ENCODE measurements around the gene HPCAL1.
A peak's percentile ranks its signal among the peaks of the same experiment; 100 is the strongest.

Gene HPCAL1

GRCh38 chr2:10393640-10393982 is 90.9 kb downstream of the HPCAL1 start:
- no peak for DNase-seq

GRCh38 chr2:10395893-10396292 is 93.2 kb downstream of the HPCAL1 start:
- DNase-seq = no peak

- DNase-seq = no peak
Observed at GRCh38 chr2:10396464-10396863, 93.8 kb downstream of the HPCAL1 start.

GRCh38 chr2:10397297-10397875 is 94.7 kb downstream of the HPCAL1 start:
- no peak for DNase-seq

- DNase-seq = no peak
Observed at GRCh38 chr2:10397878-10398277, 95.2 kb downstream of the HPCAL1 start.

GRCh38 chr2:10398496-10398895 is 95.8 kb downstream of the HPCAL1 start:
- DNase-seq = peak; percentile 77 to 83

GRCh38 chr2:10399358-10399757 is 96.7 kb downstream of the HPCAL1 start:
- DNase-seq = no peak

GRCh38 chr2:10400002-10400401 is 97.3 kb downstream of the HPCAL1 start:
- no peak for DNase-seq

GRCh38 chr2:10400568-10400977 is 97.9 kb downstream of the HPCAL1 start:
- DNase-seq = peak in 1 of 2 experiments; percentile 6

- no peak for DNase-seq
Observed at GRCh38 chr2:10400978-10401951, 98.6 kb downstream of the HPCAL1 start.

GRCh38 chr2:10402062-10402585 is 99.4 kb downstream of the HPCAL1 start:
- no peak for DNase-seq

GRCh38 chr2:10402653-10403215 is 100.0 kb downstream of the HPCAL1 start:
- no peak for DNase-seq

GRCh38 chr2:10404324-10405143 is 101.8 kb downstream of the HPCAL1 start:
- DNase-seq = no peak

GRCh38 chr2:10405448-10405847 is 102.7 kb downstream of the HPCAL1 start:
- no peak for DNase-seq

GRCh38 chr2:10406016-10406415 is 103.3 kb downstream of the HPCAL1 start:
- no peak for DNase-seq

GRCh38 chr2:10406491-10407188 is 103.9 kb downstream of the HPCAL1 start:
- DNase-seq = no peak

- no peak for DNase-seq
Observed at GRCh38 chr2:10407432-10407831, 104.7 kb downstream of the HPCAL1 start.

- peak; percentile 75 to 79 for DNase-seq
Observed at GRCh38 chr2:10407841-10408648, 105.3 kb downstream of the HPCAL1 start.

- peak; percentile 63 to 72 for DNase-seq
Observed at GRCh38 chr2:10408649-10409579, 106.2 kb downstream of the HPCAL1 start.
